HL-60 (cell line): Measurements from ENCODE around the gene PTPRM.

ENCODE experiments used
- DNase-seq, 2 experiments: peaks; one replicate each; pipeline ENCODE4 v3.0.0-alpha.2; 2010 to 2020; ENCODE audit warnings: low read depth in 1 of 2, low spot score in 1 of 2
- H3K27ac ChIP-seq: fragments of 250-450 bp; sonication (Bioruptor Pico); replicated peaks from 2 replicates; pipeline ENCODE4 v1.5.1; 2020; ENCODE audit warnings: mild to moderate bottlenecking, moderate library complexity
- H3K27me3 ChIP-seq: fragments of 250-450 bp; sonication (Bioruptor Pico); 2 replicates; pipeline ENCODE4 v1.5.1; 2021; ENCODE audit warnings: mild to moderate bottlenecking, moderate library complexity; ENCODE audit not compliant: insufficient read depth, poor library complexity, severe bottlenecking
- H3K4me3 ChIP-seq: replicated peaks from 2 replicates; pipeline ENCODE4 v1.5.1; 2011; ENCODE audit warnings: mild to moderate bottlenecking, control low read depth, low read length; ENCODE audit not compliant: insufficient read depth
- CTCF ChIP-seq: IDR thresholded peaks from one replicate; pipeline ENCODE4 v1.5.1; 2011; ENCODE audit warnings: low read length, control low read depth, inconsistent platforms; ENCODE audit not compliant: insufficient read depth
- GABPA ChIP-seq: IDR thresholded peaks from 2 replicates; pipeline ENCODE4 v1.6.1; 2012; ENCODE audit warnings: low read depth
- POLR2AphosphoS5 ChIP-seq: IDR thresholded peaks from 2 replicates; pipeline ENCODE4 v1.6.1; 2012; ENCODE audit warnings: low read depth
- REST ChIP-seq: IDR thresholded peaks from 2 replicates; pipeline ENCODE4 v1.6.1; 2012; ENCODE audit warnings: low read depth; ENCODE audit not compliant: insufficient replicate concordance
- SPI1 ChIP-seq: IDR thresholded peaks from 2 replicates; pipeline ENCODE4 v1.6.1; 2012; ENCODE audit warnings: low read depth, mild to moderate bottlenecking, borderline replicate concordance

PTPRM gene

GRCh38 chr18:7924616-7925015 lies 357.5 kb downstream of the PTPRM start:
- Histone ChIP-seq H3K4me3 (no peak overlapping the region), H3K27ac (no peak overlapping the region), H3K27me3 (no peaks in the 10 kb centered on the region)
- DNase-seq, result no peak
- no peak for TF ChIP-seq GABPA
- no peak for TF ChIP-seq POLR2AphosphoS5
- TF ChIP-seq SPI1, result no peak
- no peak for TF ChIP-seq CTCF
- no peak for TF ChIP-seq REST

- no peak for DNase-seq
- Histone ChIP-seq H3K27ac (no peak overlapping the region), H3K27me3 (no peaks in the 10 kb centered on the region), H3K4me3 (no peak overlapping the region)
- TF ChIP-seq SPI1, result no peak
- no peak for TF ChIP-seq REST
- no peak for TF ChIP-seq CTCF
- no peak for TF ChIP-seq POLR2AphosphoS5
- TF ChIP-seq GABPA, result no peak
Observed at GRCh38 chr18:7926526-7926925, 359.4 kb downstream of the PTPRM start.

DNA sequence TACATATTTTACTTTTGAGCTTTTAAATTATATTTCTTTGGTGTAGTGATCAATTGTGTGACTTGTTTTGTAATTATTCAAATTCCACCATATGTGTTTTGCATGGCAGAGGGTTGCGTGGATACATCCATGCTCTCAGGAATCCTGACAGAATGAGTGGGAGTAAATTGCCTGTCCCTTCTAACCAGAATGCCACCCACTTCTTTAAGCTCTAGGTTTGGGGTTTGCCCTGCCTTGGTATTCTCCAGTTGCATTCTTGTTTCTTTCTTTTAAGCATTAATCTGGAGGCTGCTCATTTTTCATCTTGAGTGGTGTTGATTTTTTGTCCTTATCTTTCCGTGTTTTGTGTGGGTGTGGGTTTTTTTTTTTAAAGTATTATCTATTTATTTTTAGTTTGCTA lies 360.0 kb downstream of the PTPRM start:
- TF ChIP-seq GABPA (no peak), CTCF (no peak), POLR2AphosphoS5 (no peak), REST (no peak), SPI1 (no peak)
- H3K4me3 ChIP-seq, result no peak overlapping the region
- no peak for DNase-seq
- no peak overlapping the region for H3K27ac ChIP-seq
- no peaks in the 10 kb centered on the region for H3K27me3 ChIP-seq
